ENCODE measurements around the gene KRR1. TPM values are rescaled to one million over a fixed set of nuclear protein-coding genes. Genes with fewer than 3 reads are reported as not detected.
"Not testable (repeated sequence)": the region's sequence is repeated elsewhere in the genome, so short reads cannot be mapped to it uniquely, and the experiment has no call there.

KRR1 gene
- polyA plus RNA-seq, 1 of the 3 experiments (the other 2 are of a cell fraction): 13.8 TPM

- DNase-seq: no peak
- ChIA-PET POLR2A (no interaction called here), CTCF (no interaction called here)
- WGBS (ENCODE audit: low lambda C conversion rate): 40% methylated on average over 3 of the region's 3 CpGs
- peaks cover 17% of the 10 kb centered on the region for H3F3A ChIP-seq (replicated peaks; ENCODE audit: insufficient read depth)
- H3K4me2 ChIP-seq: peak overlapping the region; percentile 25; the same call in 1 of the 2 replicates
- no peaks in the 10 kb centered on the region for H3K9me2 ChIP-seq
- peaks cover 0 to 26% of the 10 kb centered on the region in 2 experiments; a peak in 2 of 4 replicates for H3K4me1 ChIP-seq (ENCODE audit: control insufficient read depth in 1 of 2, insufficient read depth in 2 of 2, low read depth in 1 of 2, low read length in 1 of 2)
- no peak for TF ChIP-seq GABPA (IDR thresholded peaks at IDR 0.05; ENCODE audit: low read depth)
- no peak for TF ChIP-seq TCF12 (IDR thresholded peaks at IDR 0.05)
- no peak for TF ChIP-seq EZH2phosphoT487 (IDR thresholded peaks at IDR 0.05; ENCODE audit: borderline replicate concordance, low read depth)
- TF ChIP-seq GATA2 (CRISPR knock-in tag; IDR thresholded peaks at IDR 0.05): no peak
- no peak for TF ChIP-seq RCOR1 (IDR thresholded peaks at IDR 0.05; ENCODE audit: low read length)
- TF ChIP-seq USF1 (IDR thresholded peaks at IDR 0.05; ENCODE audit: borderline replicate concordance, low read depth): no peak
- no peak for TF ChIP-seq TAF1 (IDR thresholded peaks at IDR 0.05; ENCODE audit: borderline replicate concordance, low read depth, low read length)
- no peak for TF ChIP-seq FOXM1 (IDR thresholded peaks at IDR 0.05; ENCODE audit: low read depth)
- TF ChIP-seq MEF2A (IDR thresholded peaks at IDR 0.05; ENCODE audit: borderline replicate concordance, low read depth): no peak
- no peak for TF ChIP-seq NFIC (IDR thresholded peaks at IDR 0.05; ENCODE audit: borderline replicate concordance)
- no peak for TF ChIP-seq TEAD4 (IDR thresholded peaks at IDR 0.05; ENCODE audit: borderline replicate concordance, insufficient read depth)
- TF ChIP-seq RAD21 (IDR thresholded peaks at IDR 0.05; ENCODE audit: low read length): no peak
- no peak for TF ChIP-seq RFX5 (IDR thresholded peaks at IDR 0.05; ENCODE audit: low read length)
- TF ChIP-seq MAX (IDR thresholded peaks at IDR 0.05; ENCODE audit: low read depth): no peak
- no peak for TF ChIP-seq FOXJ3 (CRISPR knock-in tag; IDR thresholded peaks at IDR 0.05)
- TF ChIP-seq JUND (IDR thresholded peaks at IDR 0.05): no peak
- no peak for TF ChIP-seq CTCF (IDR thresholded peaks at IDR 0.05)
- TF ChIP-seq ELF1 (IDR thresholded peaks at IDR 0.05): no peak
- no peak for TF ChIP-seq MXI1 (IDR thresholded peaks at IDR 0.05; ENCODE audit: low read depth, low read length)
- H3K79me2 ChIP-seq (ENCODE audit: insufficient read depth): no peaks in the 10 kb centered on the region
- no peaks in the 10 kb centered on the region for H4K20me1 ChIP-seq (ENCODE audit: insufficient read depth)
- H3K36me3 ChIP-seq (replicated peaks in 1 of 2; ENCODE audit: control insufficient read depth in 1 of 2, insufficient read depth in 2 of 2, low read length in 1 of 2): no peaks in the 10 kb centered on the region
- no peak overlapping the region for H3K9ac ChIP-seq
- no peaks in the 10 kb centered on the region for H3K9me3 ChIP-seq
- no peak overlapping the region for H2AFZ ChIP-seq (ENCODE audit: low read depth)
- H3K27ac ChIP-seq (ENCODE audit: low read depth in 2 of 2, low read length in 1 of 2): peak overlapping the region in 1 of 2 experiments; percentile 61; a peak in 1 of 4 replicates
- no peaks in the 10 kb centered on the region for H3K27me3 ChIP-seq (ENCODE audit: insufficient read depth)
- H3K4me3 ChIP-seq (ENCODE audit: low read depth in 2 of 2, low read length in 1 of 2): no peak overlapping the region
These were observed 67.7 kb downstream of the KRR1 start for GRCh38 chr12:75443709-75444108.

GRCh38 chr12:75442454-75442853 is 69.0 kb downstream of the KRR1 start:
- DNase-seq; CTCF ChIA-PET; H3K27me3 ChIP-seq (ENCODE audit: insufficient read depth); H3K79me2 ChIP-seq (ENCODE audit: insufficient read depth); H3K9me2 ChIP-seq; H3K9me3 ChIP-seq; H3K27ac ChIP-seq (ENCODE audit: low read depth in 2 of 2, low read length in 1 of 2); H4K20me1 ChIP-seq (ENCODE audit: insufficient read depth); H3K36me3 ChIP-seq (replicated peaks in 1 of 2; ENCODE audit: control insufficient read depth in 1 of 2, insufficient read depth in 2 of 2, low read length in 1 of 2); H3K4me2 ChIP-seq; H3K4me3 ChIP-seq (ENCODE audit: low read depth in 2 of 2, low read length in 1 of 2); H3K9ac ChIP-seq; POLR2A ChIA-PET; H2AFZ ChIP-seq (ENCODE audit: low read depth): not testable (repeated sequence)
- H3F3A ChIP-seq (replicated peaks; ENCODE audit: insufficient read depth): peaks cover 14% of the 10 kb centered on the region
- H3K4me1 ChIP-seq (ENCODE audit: control insufficient read depth in 1 of 2, insufficient read depth in 2 of 2, low read depth in 1 of 2, low read length in 1 of 2): peaks cover 0 to 13% of the 10 kb centered on the region in 2 experiments; a peak in 2 of 4 replicates
- WGBS (ENCODE audit: low lambda C conversion rate): 5% methylated on average over 3 of the region's 3 CpGs

GRCh38 chr12:75441687-75442449 is 69.5 kb downstream of the KRR1 start:
- H2AFZ ChIP-seq (ENCODE audit: low read depth); H3K9me3 ChIP-seq; H3K27me3 ChIP-seq (ENCODE audit: insufficient read depth); H3K9me2 ChIP-seq; H3K36me3 ChIP-seq (replicated peaks in 1 of 2; ENCODE audit: control insufficient read depth in 1 of 2, insufficient read depth in 2 of 2, low read length in 1 of 2); DNase-seq; H3K27ac ChIP-seq (ENCODE audit: low read depth in 2 of 2, low read length in 1 of 2); CTCF ChIA-PET; H3K4me1 ChIP-seq (ENCODE audit: control insufficient read depth in 1 of 2, insufficient read depth in 2 of 2, low read depth in 1 of 2, low read length in 1 of 2); H3K79me2 ChIP-seq (ENCODE audit: insufficient read depth); POLR2A ChIA-PET; H3K9ac ChIP-seq; H3K4me2 ChIP-seq; H3K4me3 ChIP-seq (ENCODE audit: low read depth in 2 of 2, low read length in 1 of 2); H4K20me1 ChIP-seq (ENCODE audit: insufficient read depth): not testable (repeated sequence)
- WGBS (ENCODE audit: low lambda C conversion rate): 64% methylated on average over 4 of the region's 4 CpGs
- H3F3A ChIP-seq (replicated peaks; ENCODE audit: insufficient read depth): peaks cover 12% of the 10 kb centered on the region

Measured in SK-N-SH (cell line).